Endothelial cell of umbilical vein (primary cell): Measurements from ENCODE around the gene TEP1. TPM values are rescaled to one million over a fixed set of nuclear protein-coding genes. Genes with fewer than 3 reads are reported as not detected.

ENCODE experiments used
- BruUV-seq: library from RNA; stranded (reverse); fragments of 400-500 nt; replicated peaks from 2 replicates; lab custom pipeline; 2021; lab: Mats Ljungman, UMichigan
- CTCF ChIA-PET: fragments of 300-600, 350-600 bp; sonication (Branson Sonifier 250); formaldehyde crosslinking; loops from one replicate; lab custom pipeline; 2021; ENCODE audit warnings: antibody characterized with exemption, inconsistent platforms; lab: Charles Lee
- POLR2A ChIA-PET: fragments of 300-600, 350-600 bp; sonication (Branson Sonifier 250); formaldehyde crosslinking; loops from one replicate; lab custom pipeline; 2021; ENCODE audit warnings: antibody characterized with exemption, inconsistent platforms; lab: Charles Lee
- DNase-seq: peaks from one replicate; pipeline ENCODE4 v3.0.0-alpha.2; 2011; ENCODE audit warnings: low read depth, low spot score
- FAIRE-seq: peaks from 2 replicates; lab custom pipeline; 2011; peaks lifted over from hg19 to GRCh38; lab: Jason Lieb, UNC
- H2AFZ ChIP-seq: 2 replicates; pipeline ENCODE4 v1.6.0; 2012; ENCODE audit warnings: low read depth, low read length, control low read depth, inconsistent platforms
- H3K27ac ChIP-seq: 2 replicates; pipeline ENCODE4 v1.5.1; 2011; ENCODE audit warnings: low read depth, mild to moderate bottlenecking, control low read depth, low read length, moderate library complexity; ENCODE audit not compliant: insufficient read depth
- H3K27me3 ChIP-seq, 2 experiments: 2 replicates each; pipeline versions ENCODE4 v1.6.0 to v1.6.1; 2011; ENCODE audit warnings: low read length in 2 of 2, mixed read lengths in 1 of 2; ENCODE audit not compliant: control insufficient read depth in 2 of 2, insufficient read depth in 2 of 2
- H3K36me3 ChIP-seq, 2 experiments: 2 replicates in 1 of 2; 3 replicates in 1 of 2; pipeline ENCODE4 v1.5.1; 2011; ENCODE audit warnings: low read length in 2 of 2, mild to moderate bottlenecking in 1 of 2, moderate library complexity in 1 of 2; ENCODE audit not compliant: control insufficient read depth in 2 of 2, insufficient read depth in 2 of 2; ENCODE audit errors: extremely low read depth in 1 of 2
- H3K4me1 ChIP-seq: 3 replicates; pipeline ENCODE4 v1.5.1; 2011; ENCODE audit warnings: mild to moderate bottlenecking, low read length; ENCODE audit not compliant: control insufficient read depth, insufficient read depth; ENCODE audit errors: extremely low read depth
- H3K4me2 ChIP-seq: 2 replicates; pipeline ENCODE4 v1.6.1; 2011; ENCODE audit warnings: low read length, control low read depth, mixed read lengths; ENCODE audit not compliant: insufficient read depth
- H3K4me3 ChIP-seq, 3 experiments: fragments of 200-600 bp in 1 of 3; sonication (generic), shearing (Covaris generic) in 1 of 3; replicated peaks in 1 of 3; 2 replicates each; pipeline ENCODE4 v1.5.1; 2011 to 2016; ENCODE audit warnings: control low read depth in 3 of 3, low read length in 3 of 3, mild to moderate bottlenecking in 2 of 3, inconsistent platforms in 1 of 3, low read depth in 1 of 3, moderate library complexity in 1 of 3; ENCODE audit not compliant: insufficient read depth in 1 of 3
- H3K79me2 ChIP-seq: 2 replicates; pipeline ENCODE4 v1.6.0; 2012; ENCODE audit warnings: low read length, inconsistent platforms; ENCODE audit not compliant: control insufficient read depth, insufficient read depth
- H3K9ac ChIP-seq: replicated peaks from 2 replicates; pipeline ENCODE3; 2011; ENCODE audit warnings: low read length, control low read depth; ENCODE audit not compliant: insufficient read depth; ENCODE audit errors: extremely low read depth
- H3K9me1 ChIP-seq: replicated peaks from 3 replicates; pipeline ENCODE4 v1.6.0; 2011; ENCODE audit warnings: mild to moderate bottlenecking, low read length; ENCODE audit not compliant: control insufficient read depth, insufficient read depth; ENCODE audit errors: extremely low read depth
- H3K9me3 ChIP-seq: replicated peaks from 2 replicates; pipeline ENCODE4 v1.5.1; 2012; ENCODE audit warnings: low read length, inconsistent platforms; ENCODE audit not compliant: control insufficient read depth, insufficient read depth
- H4K20me1 ChIP-seq: replicated peaks from 2 replicates; pipeline ENCODE3; 2011; ENCODE audit warnings: mild to moderate bottlenecking, low read length; ENCODE audit not compliant: control insufficient read depth, insufficient read depth; ENCODE audit errors: extremely low read depth
- CTCF ChIP-seq, 2 donors: IDR thresholded peaks; 1 replicate in 1 of 2; 2 replicates in 1 of 2; pipeline ENCODE4 v1.5.1; 2011; ENCODE audit warnings: low read length in 2 of 2, mild to moderate bottlenecking in 2 of 2, moderate library complexity in 2 of 2, control low read depth in 1 of 2, inconsistent platforms in 1 of 2, low read depth in 1 of 2; ENCODE audit not compliant: insufficient read depth in 1 of 2; ENCODE audit errors: extremely low read depth in 1 of 2
- EZH2 ChIP-seq: IDR thresholded peaks from 2 replicates; pipeline ENCODE4 v1.6.1; 2012; ENCODE audit warnings: borderline replicate concordance, low read depth, mild to moderate bottlenecking, moderate library complexity, low read length, inconsistent platforms; ENCODE audit not compliant: severe bottlenecking
- FOS ChIP-seq: IDR thresholded peaks from 2 replicates; pipeline ENCODE4 v1.6.1; 2011; ENCODE audit warnings: mild to moderate bottlenecking, low read length, moderate library complexity, borderline replicate concordance; ENCODE audit not compliant: insufficient read depth
- GATA2 ChIP-seq: IDR thresholded peaks from 2 replicates; pipeline ENCODE4 v1.7.0; 2011; ENCODE audit warnings: low read depth, mild to moderate bottlenecking, moderate library complexity, mixed read lengths, low read length; ENCODE audit not compliant: insufficient read length, insufficient read depth
- JUN ChIP-seq: IDR thresholded peaks from 2 replicates; pipeline ENCODE4 v1.6.1; 2011; ENCODE audit warnings: borderline replicate concordance, low read depth; ENCODE audit not compliant: insufficient read length, insufficient read depth
- MAX ChIP-seq: IDR thresholded peaks from 2 replicates; pipeline ENCODE4 v1.6.1; 2011; ENCODE audit not compliant: insufficient read depth, insufficient read length
- MYC ChIP-seq: IDR thresholded peaks from one replicate; pipeline ENCODE4 v1.6.1; 2011; ENCODE audit warnings: mild to moderate bottlenecking, low read depth, low read length
- POLR2A ChIP-seq: IDR thresholded peaks from 2 replicates; pipeline ENCODE4 v1.6.1; 2012; ENCODE audit warnings: low read depth, mild to moderate bottlenecking, control low read depth, low read length
- POLR2AphosphoS5 ChIP-seq: IDR thresholded peaks from 2 replicates; pipeline ENCODE4 v1.6.1; 2012; ENCODE audit warnings: low read depth, mild to moderate bottlenecking, control low read depth, low read length, moderate library complexity; ENCODE audit not compliant: insufficient read depth
- dilution Hi-C: fragments of 300-500 bp; cut with MboI; formaldehyde crosslinking; loops from one replicate; pipeline ENCODE4 v1.15.0; 2019; ENCODE audit warnings: low sequenced_read_pairs; ENCODE audit not compliant: extremely low pct_ligation_motif_present
- intact Hi-C: fragments of 100-400 bp; cut with micrococcal nuclease; formaldehyde crosslinking; loops from one replicate; pipeline ENCODE4 v1.10.0; 2022
- polyA plus RNA-seq, 4 experiments: library from polyadenylated mRNA; depleted of rRNA in 3 of 4; stranded (reverse) in 3 of 4; unstranded in 1 of 4; fragments of >200 nt; gene quantifications; 2 replicates each; pipeline versions ENCODE4 v1.2.1 to v1.2.3, GENCODE V29; 2011 to 2012; ENCODE audit warnings: missing spikeins in 1 of 4
- total RNA-seq: library from RNA; stranded (reverse); gene quantifications from 2 replicates; pipeline ENCODE4 v1.2.3, GENCODE V29; 2021

TEP1 gene
- total and polyA plus RNA-seq, 2 donors (not counting 3 experiments of a cell fraction or from before 2014, with no cell fraction given): 19.6 to 44.6 TPM

GRCh38 chr14:20436363-20436755 lies 23.1 kb upstream of the TEP1 start:
- Histone ChIP-seq H3K4me3 (no peak overlapping the region), H3K9me3 (no peaks in the 10 kb centered on the region), H3K9me1 (no peaks in the 10 kb centered on the region), H3K4me2 (no peak overlapping the region), H3K9ac (no peak overlapping the region), H3K27ac (no peak overlapping the region), H3K79me2 (no peaks in the 10 kb centered on the region), H4K20me1 (no peaks in the 10 kb centered on the region), H3K27me3 (peaks cover 6 to 16% of the 10 kb centered on the region in 2 experiments), H3K36me3 (no peaks in the 10 kb centered on the region), H3K4me1 (peaks cover 5% of the 10 kb centered on the region), H2AFZ (no peak overlapping the region)
- ChIA-PET CTCF (interaction anchor here (0.6 to 1.7 kb wide), 2 partner anchors 21 to 172 kb away, joined by 3 to 5 read pairs; no protein-coding TSS in a partner anchor), POLR2A (no interaction called here)
- intact Hi-C loops: no loop called here
- dilution Hi-C loops: no loop called here
- FAIRE-seq: no peak
- no TSS peak for BruUV-seq
- TF ChIP-seq POLR2AphosphoS5 (no peak), FOS (no peak), MAX (no peak)
- no peak for DNase-seq

- POLR2A ChIA-PET: no interaction called here
- no peak for TF ChIP-seq GATA2
- TF ChIP-seq JUN: no peak
- TF ChIP-seq MYC: no peak
- TF ChIP-seq FOS: no peak
- no peak for TF ChIP-seq EZH2
- no peak for TF ChIP-seq MAX
- TF ChIP-seq POLR2AphosphoS5: no peak
- TF ChIP-seq CTCF (IDR thresholded peaks at IDR 0.05; ENCODE audit: extremely low read depth in 1 of 2, insufficient read depth in 1 of 2, low read depth in 1 of 2, low read length in 2 of 2): no peak
- TF ChIP-seq POLR2A: no peak
- dilution Hi-C loops (no loop called here), intact Hi-C loops (no loop called here)
- Histone ChIP-seq H3K27me3 (peaks cover 6 to 16% of the 10 kb centered on the region in 2 experiments), H3K4me1 (no peaks in the 10 kb centered on the region), H3K27ac (no peak within 1 kb of the TSS), H3K79me2 (no peaks in the 10 kb centered on the region), H3K9me1 (no peaks in the 10 kb centered on the region), H3K9ac (no peak within 1 kb of the TSS), H2AFZ (no peak within 1 kb of the TSS), H3K36me3 (no peaks in the 10 kb centered on the region), H3K9me3 (no peaks in the 10 kb centered on the region), H3K4me3 (no peak within 1 kb of the TSS), H4K20me1 (no peaks in the 10 kb centered on the region), H3K4me2 (no peak within 1 kb of the TSS)
- BruUV-seq: no TSS peak
- CTCF ChIA-PET: interaction anchor here (1.7 kb wide), 1 partner anchor 20 kb away, joined by 5 read pairs; no protein-coding TSS in a partner anchor
- DNase-seq (no peak), FAIRE-seq (no peak)
Measured at GRCh38 chr14:20435582-20436362, 22.5 kb upstream of the TEP1 start, which contains the start of gene KLHL33. Gene KLHL33, minus strand, starts transcription at chr14:20436166. Its CDS starts 355 bp downstream, at chr14:20435811.
